Measurements from ENCODE around the gene VIPR2. TPM values are rescaled to one million over a fixed set of nuclear protein-coding genes. Genes with fewer than 3 reads are reported as not detected.

The VIPR2 gene
- total and polyA plus RNA-seq, 7 experiments from 2014 or later = 0.27 to 1.3 (median 0.98) TPM; not detected in 4

DNA sequence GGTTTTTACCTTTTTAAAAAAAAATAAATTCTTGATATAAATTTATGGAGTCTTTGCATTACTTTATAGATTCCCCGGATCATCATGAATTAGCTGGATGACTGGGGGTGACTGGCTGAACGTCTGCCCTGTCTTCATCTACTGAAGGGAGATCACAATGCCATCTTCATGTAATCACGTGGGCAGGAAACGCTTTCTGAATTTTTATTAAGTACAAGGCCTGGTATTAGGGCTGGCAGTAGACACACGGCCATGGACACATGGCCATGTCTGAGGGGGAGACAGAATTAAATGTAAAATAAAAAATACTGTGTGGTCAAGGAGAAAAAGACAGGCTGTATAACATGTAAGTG, 111.2 kb downstream of the VIPR2 start:
- intact Hi-C loops (cut with micrococcal nuclease) = no loop called here
- ChIA-PET POLR2A (no interaction called here), CTCF (no interaction called here)
- no peak for DNase-seq
- Mint-ChIP-seq H3K4me3 (no peak overlapping the region), H3K9me3 (peaks cover 0 to 1% (median 0%) of the 10 kb centered on the region in 11 donors), H3K36me3 (no peaks in the 10 kb centered on the region), H3K27me3 (peaks cover 0 to 37% (median 20%) of the 10 kb centered on the region in 5 donors), H3K27ac (no peak overlapping the region), H3K4me1 (peaks cover 0 to 6% (median 4%) of the 10 kb centered on the region in 7 donors)
- H3K4me1 ChIP-seq (ENCODE audit: control insufficient read depth in 2 of 2, insufficient read depth in 2 of 2, low read length in 2 of 2) = no peaks in the 10 kb centered on the region
- H3K9me3 ChIP-seq (ENCODE audit: control insufficient read depth in 2 of 3, low read length in 3 of 3) = no peaks in the 10 kb centered on the region
- no peaks in the 10 kb centered on the region for H3K27me3 ChIP-seq (ENCODE audit: control insufficient read depth in 2 of 2, insufficient read depth in 2 of 2, low read length in 2 of 2)
- no peak overlapping the region for H3K4me3 ChIP-seq (ENCODE audit: low read length)
- ATAC-seq = no peak
- no peaks in the 10 kb centered on the region for H3K36me3 ChIP-seq (ENCODE audit: control insufficient read depth in 2 of 3, insufficient read depth in 3 of 3, low read length in 3 of 3)
- H3K27ac ChIP-seq (ENCODE audit: low read depth, low read length) = no peak overlapping the region

DNA sequence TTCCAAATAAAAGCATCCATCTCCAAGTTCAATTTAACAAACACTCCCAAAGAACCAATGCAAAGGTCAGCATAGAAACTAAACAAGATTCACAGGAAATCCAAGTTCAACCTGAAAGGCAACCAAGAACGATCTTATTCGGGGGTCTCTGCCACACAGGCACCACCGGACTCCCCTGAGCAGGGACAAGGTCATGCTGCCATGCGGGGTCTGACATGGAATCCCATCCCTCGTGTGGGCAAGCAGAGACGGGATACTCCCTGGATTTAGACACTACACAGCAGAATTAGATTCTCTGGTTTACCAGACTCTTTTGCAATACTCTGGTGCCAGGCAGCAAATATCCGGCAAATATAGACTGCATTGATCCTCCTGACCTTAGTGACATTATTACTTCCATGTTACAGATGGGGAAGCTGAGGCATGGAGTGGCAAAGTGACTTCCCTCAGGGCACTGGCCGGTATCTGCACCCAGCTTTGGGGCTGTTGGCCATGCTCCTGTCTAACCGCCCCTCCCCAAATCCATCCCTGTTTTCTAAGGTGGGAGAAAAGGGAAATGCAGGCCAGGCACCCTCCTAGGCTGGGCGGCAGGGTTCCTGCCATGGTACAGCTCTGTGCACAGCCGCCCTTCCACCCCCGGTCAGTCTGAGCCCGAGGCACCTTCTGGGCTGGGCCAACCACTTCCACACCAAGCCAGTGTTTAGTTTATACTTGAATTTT, 111.8 kb downstream of the VIPR2 start:
- peaks cover 0 to 1% (median 0%) of the 10 kb centered on the region in 11 donors for H3K9me3 Mint-ChIP-seq
- H3K36me3 ChIP-seq (ENCODE audit: control insufficient read depth in 2 of 3, insufficient read depth in 3 of 3, low read length in 3 of 3) = no peaks in the 10 kb centered on the region
- no peak overlapping the region for H3K4me3 ChIP-seq (ENCODE audit: low read length)
- DNase-seq = no peak
- no peaks in the 10 kb centered on the region for H3K4me1 ChIP-seq (ENCODE audit: control insufficient read depth in 2 of 2, insufficient read depth in 2 of 2, low read length in 2 of 2)
- H3K27ac Mint-ChIP-seq = no peak overlapping the region
- H3K4me1 Mint-ChIP-seq = peaks cover 0 to 4% (median 2%) of the 10 kb centered on the region in 7 donors
- peaks cover 0 to 39% (median 22%) of the 10 kb centered on the region in 5 donors for H3K27me3 Mint-ChIP-seq
- H3K4me3 Mint-ChIP-seq = peak overlapping the region in 2 of 10 donors; percentile 0 to 46
- CTCF ChIA-PET = no interaction called here
- no peak for ATAC-seq
- no peaks in the 10 kb centered on the region for H3K27me3 ChIP-seq (ENCODE audit: control insufficient read depth in 2 of 2, insufficient read depth in 2 of 2, low read length in 2 of 2)
- no peaks in the 10 kb centered on the region for H3K9me3 ChIP-seq (ENCODE audit: control insufficient read depth in 2 of 3, low read length in 3 of 3)
- no peak overlapping the region for H3K27ac ChIP-seq (ENCODE audit: low read depth, low read length)
- H3K36me3 Mint-ChIP-seq = no peaks in the 10 kb centered on the region
- intact Hi-C loops (cut with micrococcal nuclease) = no loop called here
- POLR2A ChIA-PET = no interaction called here

DNA sequence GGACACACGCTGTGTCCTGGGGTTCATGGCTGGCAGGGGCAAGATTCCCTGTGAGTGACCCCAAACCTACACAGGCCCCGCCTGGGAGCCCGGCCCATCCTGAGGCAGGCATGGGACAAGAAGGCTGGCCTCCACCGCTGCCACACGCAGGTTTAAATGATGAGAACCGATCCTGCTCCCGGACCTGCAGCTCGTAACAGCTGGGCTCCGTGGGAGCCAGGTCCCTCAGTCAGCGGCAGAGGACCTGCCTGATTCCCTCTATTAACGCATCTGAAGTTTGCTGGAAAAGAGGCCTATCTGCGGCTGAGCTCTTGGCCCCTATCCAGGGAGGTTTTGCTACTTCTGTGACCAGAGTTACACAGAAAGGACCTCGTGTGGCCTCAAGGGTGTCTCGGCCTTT, 112.3 kb downstream of the VIPR2 start:
- CTCF ChIA-PET = no interaction called here
- intact Hi-C loops (cut with micrococcal nuclease) = no loop called here
- Histone ChIP-seq H3K4me3 (ENCODE audit: low read length) (no peak overlapping the region), H3K27me3 (ENCODE audit: control insufficient read depth in 2 of 2, insufficient read depth in 2 of 2, low read length in 2 of 2) (no peaks in the 10 kb centered on the region), H3K4me1 (ENCODE audit: control insufficient read depth in 2 of 2, insufficient read depth in 2 of 2, low read length in 2 of 2) (no peaks in the 10 kb centered on the region), H3K9me3 (ENCODE audit: control insufficient read depth in 2 of 3, low read length in 3 of 3) (no peaks in the 10 kb centered on the region), H3K36me3 (ENCODE audit: control insufficient read depth in 2 of 3, insufficient read depth in 3 of 3, low read length in 3 of 3) (no peaks in the 10 kb centered on the region), H3K27ac (ENCODE audit: low read depth, low read length) (no peak overlapping the region)
- peaks cover 0 to 4% (median 2%) of the 10 kb centered on the region in 7 donors for H3K4me1 Mint-ChIP-seq
- POLR2A ChIA-PET = no interaction called here
- H3K36me3 Mint-ChIP-seq = no peaks in the 10 kb centered on the region
- H3K27me3 Mint-ChIP-seq = peaks cover 0 to 39% (median 22%) of the 10 kb centered on the region in 5 donors
- no peak for ATAC-seq
- H3K4me3 Mint-ChIP-seq = peak overlapping the region in 2 of 10 donors; percentile 0 to 46
- no peak for DNase-seq
- H3K9me3 Mint-ChIP-seq = peaks cover 0 to 1% (median 0%) of the 10 kb centered on the region in 11 donors
- no peak overlapping the region for H3K27ac Mint-ChIP-seq

DNA sequence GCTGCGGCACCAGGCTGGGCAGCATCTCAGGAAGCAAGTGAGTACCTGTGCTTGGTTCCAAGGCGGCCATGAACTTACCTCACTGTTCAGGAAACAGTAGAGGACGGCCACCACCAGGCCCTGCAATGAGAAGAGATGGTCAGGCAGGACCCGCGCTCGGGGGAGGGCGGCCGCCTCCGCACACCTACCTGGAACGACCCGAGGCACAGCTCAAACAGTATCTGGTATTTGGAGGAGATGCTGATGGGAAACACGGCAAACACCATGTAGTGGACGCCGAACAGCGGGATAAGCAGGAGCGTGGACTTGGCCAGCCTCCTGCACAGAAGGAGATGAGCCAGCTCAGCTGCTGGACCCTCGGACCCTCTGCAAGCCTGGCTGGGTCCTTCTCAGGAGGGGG, 112.9 kb downstream of the VIPR2 start:
- H3K27ac Mint-ChIP-seq = no peak overlapping the region
- DNase-seq = peak in 1 of 9 donors; percentile 11
- Histone ChIP-seq H3K27ac (ENCODE audit: low read depth, low read length) (no peak overlapping the region), H3K4me3 (ENCODE audit: low read length) (no peak overlapping the region), H3K9me3 (ENCODE audit: control insufficient read depth in 2 of 3, low read length in 3 of 3) (no peaks in the 10 kb centered on the region), H3K4me1 (ENCODE audit: control insufficient read depth in 2 of 2, insufficient read depth in 2 of 2, low read length in 2 of 2) (no peaks in the 10 kb centered on the region), H3K27me3 (ENCODE audit: control insufficient read depth in 2 of 2, insufficient read depth in 2 of 2, low read length in 2 of 2) (no peaks in the 10 kb centered on the region), H3K36me3 (ENCODE audit: control insufficient read depth in 2 of 3, insufficient read depth in 3 of 3, low read length in 3 of 3) (no peaks in the 10 kb centered on the region)
- CTCF ChIA-PET = interaction anchor here (0.6 to 0.7 kb wide), 2 partner anchors 16 to 53 kb away, joined by 3 read pairs; no protein-coding TSS in a partner anchor
- H3K4me1 Mint-ChIP-seq = peaks cover 0 to 10% (median 3%) of the 10 kb centered on the region in 7 donors
- POLR2A ChIA-PET = no interaction called here
- no peaks in the 10 kb centered on the region for H3K36me3 Mint-ChIP-seq
- H3K27me3 Mint-ChIP-seq = peaks cover 0 to 39% (median 23%) of the 10 kb centered on the region in 5 donors
- intact Hi-C loops (cut with micrococcal nuclease) = no loop called here
- peaks cover 0 to 1% (median 0%) of the 10 kb centered on the region in 11 donors for H3K9me3 Mint-ChIP-seq
- ATAC-seq = no peak
- H3K4me3 Mint-ChIP-seq = peak overlapping the region in 1 of 10 donors; percentile 54

DNA sequence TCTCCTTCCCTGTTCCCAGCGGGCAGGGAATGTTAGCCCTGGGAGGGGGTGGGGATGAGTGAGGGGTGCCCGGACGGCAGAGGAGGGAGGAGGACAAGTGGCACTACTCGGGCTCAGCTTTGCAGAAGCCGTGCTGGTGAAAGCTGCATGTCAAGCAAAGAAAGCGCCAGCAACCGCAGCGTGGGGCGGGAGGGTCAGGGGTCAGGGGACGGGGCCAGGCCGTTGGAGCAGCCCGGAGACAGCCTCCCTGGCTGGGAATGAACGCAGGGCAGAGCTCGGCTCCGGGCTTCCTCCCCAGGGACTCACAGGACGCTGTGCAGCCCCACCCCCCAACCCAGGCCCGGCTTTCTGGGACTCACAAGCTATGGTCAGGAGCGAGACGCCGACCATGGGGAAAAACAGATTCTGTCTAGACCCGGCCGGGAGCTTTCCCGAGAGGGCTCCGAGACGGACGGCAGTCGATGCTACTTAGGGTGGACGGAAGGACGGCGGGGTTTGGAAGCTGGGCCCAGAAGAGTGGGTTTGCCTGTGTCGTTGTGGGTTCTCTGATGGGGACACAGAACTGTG, 113.4 kb downstream of the VIPR2 start:
- peaks cover 0 to 1% (median 0%) of the 10 kb centered on the region in 11 donors for H3K9me3 Mint-ChIP-seq
- Histone ChIP-seq H3K4me3 (ENCODE audit: low read length) (no peak overlapping the region), H3K4me1 (ENCODE audit: control insufficient read depth in 2 of 2, insufficient read depth in 2 of 2, low read length in 2 of 2) (no peaks in the 10 kb centered on the region), H3K27ac (ENCODE audit: low read depth, low read length) (no peak overlapping the region), H3K36me3 (ENCODE audit: control insufficient read depth in 2 of 3, insufficient read depth in 3 of 3, low read length in 3 of 3) (no peaks in the 10 kb centered on the region), H3K27me3 (ENCODE audit: control insufficient read depth in 2 of 2, insufficient read depth in 2 of 2, low read length in 2 of 2) (no peaks in the 10 kb centered on the region), H3K9me3 (ENCODE audit: control insufficient read depth in 2 of 3, low read length in 3 of 3) (no peaks in the 10 kb centered on the region)
- POLR2A ChIA-PET = no interaction called here
- H3K4me3 Mint-ChIP-seq = peak overlapping the region in 8 of 10 donors; percentile 51 to 78 (median 64)
- H3K27ac Mint-ChIP-seq = peak overlapping the region in 1 of 9 donors; percentile 3
- peaks cover 0 to 15% (median 8%) of the 10 kb centered on the region in 7 donors for H3K4me1 Mint-ChIP-seq
- intact Hi-C loops (cut with micrococcal nuclease) = no loop called here
- H3K36me3 Mint-ChIP-seq = no peaks in the 10 kb centered on the region
- H3K27me3 Mint-ChIP-seq = peaks cover 0 to 44% (median 23%) of the 10 kb centered on the region in 5 donors
- no peak for DNase-seq
- CTCF ChIA-PET = interaction anchor here (0.6 to 1.1 kb wide), 3 partner anchors 11 to 52 kb away, joined by 3 to 5 read pairs (median 3); no protein-coding TSS in a partner anchor
- no peak for ATAC-seq

DNA sequence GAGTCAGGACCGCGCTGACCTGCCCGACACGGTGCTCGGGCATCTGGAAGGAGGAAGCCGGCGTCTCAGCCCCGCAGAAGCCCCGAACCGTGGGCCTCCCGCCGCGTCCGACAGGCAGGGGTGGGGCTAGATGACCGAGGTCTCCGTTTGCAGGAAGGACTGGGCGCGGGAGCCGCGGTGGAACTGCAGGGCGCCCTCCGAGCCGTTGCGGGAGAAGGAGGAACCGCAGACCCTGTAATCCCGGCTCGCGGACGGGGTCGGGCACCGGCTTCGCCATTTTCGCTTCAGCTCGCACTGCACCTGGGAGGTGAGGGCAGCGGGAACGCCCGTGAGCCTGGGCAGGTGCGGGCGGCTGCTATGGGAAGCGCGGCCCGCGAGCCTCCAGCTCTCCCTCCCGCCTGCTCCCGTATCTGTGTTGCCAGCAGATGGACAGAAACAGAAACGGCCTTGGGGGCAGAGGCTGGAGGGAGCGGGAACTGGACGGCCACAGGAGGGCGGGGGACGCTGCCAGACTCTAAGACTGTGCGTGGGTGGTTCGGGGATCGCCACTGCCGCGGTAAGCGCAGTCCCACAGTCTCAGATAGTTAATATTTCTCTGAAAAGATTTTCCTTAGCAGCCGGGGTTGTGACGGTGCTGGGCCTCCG, 114.1 kb downstream of the VIPR2 start:
- Histone ChIP-seq H3K9me3 (ENCODE audit: control insufficient read depth in 2 of 3, low read length in 3 of 3) (no peaks in the 10 kb centered on the region), H3K27me3 (ENCODE audit: control insufficient read depth in 2 of 2, insufficient read depth in 2 of 2, low read length in 2 of 2) (no peaks in the 10 kb centered on the region), H3K4me1 (ENCODE audit: control insufficient read depth in 2 of 2, insufficient read depth in 2 of 2, low read length in 2 of 2) (no peaks in the 10 kb centered on the region), H3K36me3 (ENCODE audit: control insufficient read depth in 2 of 3, insufficient read depth in 3 of 3, low read length in 3 of 3) (no peaks in the 10 kb centered on the region), H3K4me3 (ENCODE audit: low read length) (no peak overlapping the region), H3K27ac (ENCODE audit: low read depth, low read length) (no peak overlapping the region)
- peak; percentile 20 for ATAC-seq
- ChIA-PET CTCF (interaction anchor here (1.1 kb wide), 1 partner anchor 12 kb away, joined by 5 read pairs; no protein-coding TSS in a partner anchor), POLR2A (no interaction called here)
- Mint-ChIP-seq H3K36me3 (no peaks in the 10 kb centered on the region), H3K4me3 (peak overlapping the region in 9 of 10 donors; percentile 51 to 78 (median 66)), H3K27me3 (peaks cover 0 to 47% (median 24%) of the 10 kb centered on the region in 5 donors), H3K9me3 (peaks cover 0 to 1% (median 0%) of the 10 kb centered on the region in 11 donors), H3K4me1 (peaks cover 0 to 15% (median 9%) of the 10 kb centered on the region in 7 donors), H3K27ac (peak overlapping the region in 1 of 9 donors; percentile 3)
- intact Hi-C loops (cut with micrococcal nuclease) = no loop called here
- no peak for DNase-seq
